GM21619 (cell line): ENCODE data around the gene KCNK4.

Source experiments
- ATAC-seq: cut with Tn5 transposase; IDR thresholded peaks from one replicate; pipeline ENCODE4 v1.9.1; 2021; ENCODE audit not compliant: unreplicated experiment

KCNK4 gene

DNA sequence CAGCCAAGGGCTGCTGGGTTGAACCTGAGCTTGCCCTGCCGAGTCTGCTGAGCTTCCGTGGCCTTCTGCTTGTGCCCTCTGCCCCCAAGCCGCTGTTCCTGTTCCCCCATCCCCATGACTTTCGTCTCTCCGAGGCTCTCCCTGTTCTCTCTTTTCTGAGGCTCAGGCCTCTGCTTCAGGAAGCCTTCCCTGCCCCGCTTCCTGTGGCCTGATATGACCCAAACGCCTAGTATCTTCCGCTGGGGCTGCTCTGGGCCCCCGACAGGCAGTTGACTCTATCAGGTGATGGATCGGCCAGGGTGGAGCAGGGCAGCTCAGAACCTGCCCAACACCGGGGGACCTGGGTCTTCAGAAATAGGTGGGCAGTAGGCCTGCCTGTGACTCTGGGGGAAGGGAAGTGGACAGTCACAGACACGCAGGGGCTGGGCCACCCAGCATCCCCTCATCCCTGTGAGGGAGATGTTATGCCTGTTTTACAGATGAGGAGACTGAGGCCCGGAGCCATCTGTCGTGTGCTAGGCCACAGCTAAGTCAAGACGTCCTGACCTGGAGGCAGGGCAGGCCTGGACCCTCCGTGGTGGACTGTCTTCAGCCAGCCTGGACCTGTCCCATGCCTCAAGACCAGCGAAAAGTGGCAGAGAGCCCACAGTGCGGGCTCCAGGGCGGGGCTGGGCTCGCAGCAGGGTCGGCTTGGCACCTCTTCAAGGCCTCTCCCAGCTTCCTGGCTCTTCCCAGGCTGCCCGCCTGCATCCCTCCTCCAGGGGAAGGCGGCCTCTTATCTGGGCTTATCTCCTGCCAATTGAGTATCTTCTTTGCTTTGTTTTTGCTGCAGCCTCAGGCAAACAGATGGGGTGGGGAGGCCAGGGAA, 22.8 kb upstream of the KCNK4 start:
- ATAC-seq, result no peak

DNA sequence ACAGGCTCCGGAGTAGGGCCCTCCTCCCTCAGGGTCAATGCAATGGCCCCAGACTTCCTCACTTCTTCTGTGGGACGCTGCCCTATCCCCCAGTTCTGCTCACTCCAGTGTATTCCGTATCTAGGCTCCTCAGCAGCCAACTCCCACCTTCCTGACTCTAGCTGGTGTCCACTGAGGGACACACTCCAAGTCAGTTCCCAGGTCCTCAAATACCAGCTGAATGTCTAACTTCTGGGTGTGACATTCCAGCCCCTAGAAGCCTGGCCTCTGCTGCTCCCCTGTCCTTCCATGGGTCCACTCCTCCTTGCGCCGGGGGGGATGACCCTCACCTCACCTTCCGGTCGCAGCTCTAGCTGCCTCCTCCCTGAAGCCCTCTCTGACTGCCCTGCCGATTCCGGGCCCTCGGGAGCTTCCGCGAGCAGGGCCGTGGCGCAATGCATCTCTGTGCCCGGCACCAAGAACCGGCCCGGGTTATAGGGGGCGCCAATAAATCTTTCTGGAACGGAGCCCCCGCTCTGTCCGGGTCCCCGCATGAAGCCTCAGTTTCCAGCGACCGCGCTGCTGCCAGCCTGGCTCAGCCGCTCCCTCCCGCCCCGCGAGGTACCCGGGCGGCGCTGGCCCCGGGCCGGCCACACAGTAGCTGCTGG, 22.1 kb upstream of the KCNK4 start:
- ATAC-seq, result peak; percentile 14

DNA sequence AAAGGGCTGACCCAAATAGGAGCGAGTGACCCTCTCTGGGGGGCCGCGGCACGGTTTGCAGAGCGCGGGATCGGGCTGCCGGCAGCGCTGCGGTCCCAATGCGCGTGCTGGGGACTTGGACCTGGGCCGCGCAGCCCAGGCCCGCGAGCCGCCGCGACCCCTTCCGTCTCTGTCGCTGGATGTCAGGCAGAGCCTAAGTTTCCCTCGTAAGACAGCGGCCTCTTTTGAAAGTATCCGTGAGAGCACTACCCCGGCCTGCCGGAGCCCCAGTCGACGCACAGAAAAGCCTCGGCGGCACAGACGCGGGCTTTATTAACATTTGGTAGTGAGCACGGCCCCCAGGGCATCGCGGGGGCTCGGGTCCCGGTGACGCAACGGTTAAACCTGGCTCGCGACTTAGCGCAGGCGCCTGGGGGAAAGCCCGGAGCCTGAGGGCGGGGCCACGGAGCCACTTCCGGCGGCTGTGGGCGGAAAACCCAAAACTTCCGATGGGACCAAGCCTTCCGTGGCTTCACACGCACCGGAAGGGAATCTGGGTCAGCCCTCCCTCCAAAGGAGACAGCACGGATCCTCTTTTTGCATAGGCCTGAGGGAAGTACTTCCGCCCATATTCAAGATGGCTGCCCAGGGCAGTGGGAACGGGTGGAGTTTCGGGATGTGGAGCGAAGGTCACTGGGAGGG, 21.4 kb upstream of the KCNK4 start:
- ATAC-seq, result peak; percentile 60

DNA sequence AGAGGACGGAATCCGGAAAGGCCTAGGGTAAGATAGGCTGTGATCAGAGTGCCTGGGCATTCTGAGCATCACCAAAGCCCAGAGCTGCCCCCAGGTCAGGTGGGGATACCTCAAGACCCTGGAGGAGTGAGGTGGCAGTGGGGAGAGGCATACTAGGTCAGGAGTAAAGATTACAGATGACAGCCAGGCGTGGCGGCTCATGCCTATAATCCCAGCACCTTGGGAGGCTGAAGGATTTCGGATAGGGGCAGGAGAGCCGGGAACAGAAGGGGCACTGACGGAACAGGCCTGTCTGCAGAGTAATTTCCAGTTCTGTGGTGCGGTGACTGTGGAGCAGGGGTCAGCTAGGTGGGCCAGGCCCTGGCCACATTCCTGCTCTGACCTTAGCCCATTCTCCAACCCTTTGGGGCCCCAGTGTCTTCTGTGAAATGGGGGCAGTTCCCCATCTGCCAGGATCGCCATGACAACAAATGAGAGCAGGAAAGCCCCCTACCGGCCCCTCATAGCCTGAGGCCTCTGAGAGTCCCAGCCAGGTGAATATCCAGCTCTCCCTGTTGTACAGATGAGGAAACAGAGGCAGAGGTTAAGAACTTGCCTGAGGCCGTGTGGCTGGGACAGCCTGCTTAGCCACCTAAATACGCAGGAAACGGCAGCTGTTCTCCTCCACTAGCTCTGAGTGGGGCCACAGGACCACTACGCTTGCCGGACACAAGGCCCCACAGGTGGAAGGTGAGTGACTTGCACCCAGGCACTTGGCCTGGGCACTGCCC, 15.9 kb upstream of the KCNK4 start:
- no peak for ATAC-seq

DNA sequence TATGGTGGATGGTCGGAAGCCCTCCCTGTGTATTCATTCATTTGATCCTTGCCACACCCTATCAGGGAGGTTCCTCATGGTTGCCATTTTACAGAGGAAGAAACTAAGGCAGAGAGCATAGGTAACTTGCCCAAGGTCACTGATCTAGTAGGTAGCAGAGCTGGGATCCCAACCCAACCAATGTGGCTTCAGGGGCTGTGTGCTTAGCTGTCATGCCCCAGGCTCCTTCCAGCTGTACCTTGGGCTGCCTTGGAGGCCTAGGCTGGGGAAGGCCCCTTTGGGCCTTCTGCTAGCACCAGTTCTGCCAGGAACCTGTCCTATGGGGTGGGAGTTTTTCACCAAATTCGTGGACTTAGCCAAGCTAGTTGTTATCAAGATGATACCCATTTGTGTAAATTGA, 15.3 kb upstream of the KCNK4 start:
- ATAC-seq, result no peak

DNA sequence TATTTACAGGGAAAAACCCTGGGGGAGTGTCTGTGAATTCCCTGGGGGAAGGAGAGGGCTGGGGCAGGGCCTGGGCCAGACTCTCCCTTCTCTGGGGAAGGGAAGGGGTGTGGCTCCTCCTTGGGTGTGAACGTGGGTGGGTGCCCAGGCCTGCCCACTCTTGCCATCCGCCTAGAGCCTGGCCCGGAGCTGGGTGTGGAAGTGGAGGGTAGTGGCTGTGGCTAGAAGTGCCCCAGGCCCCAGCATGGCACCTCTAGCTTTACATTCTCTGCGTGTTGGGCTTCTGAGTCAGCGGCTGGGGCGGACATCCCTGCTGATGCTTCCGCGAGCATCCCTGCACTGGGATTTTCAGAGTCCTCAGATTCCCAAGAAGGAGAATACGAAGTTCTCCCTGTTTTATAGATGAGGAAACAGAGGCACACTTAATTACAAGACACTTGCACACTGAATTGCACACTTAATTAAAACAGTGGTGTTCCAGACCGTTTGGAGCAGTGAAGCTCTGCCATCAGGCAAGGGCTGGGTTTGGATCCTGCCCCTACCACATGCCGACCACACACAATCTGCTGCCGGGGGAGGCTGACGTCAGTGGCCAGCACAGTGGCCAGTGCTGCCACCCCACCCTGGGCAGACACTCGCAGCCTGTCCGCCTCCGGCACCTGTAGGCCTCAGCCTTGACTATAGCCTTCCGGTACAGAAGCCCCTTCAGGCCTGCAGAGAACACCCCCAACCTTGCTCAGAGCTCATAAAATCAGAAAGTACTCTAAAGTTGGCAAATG, 14.3 kb upstream of the KCNK4 start:
- ATAC-seq, result no peak

DNA sequence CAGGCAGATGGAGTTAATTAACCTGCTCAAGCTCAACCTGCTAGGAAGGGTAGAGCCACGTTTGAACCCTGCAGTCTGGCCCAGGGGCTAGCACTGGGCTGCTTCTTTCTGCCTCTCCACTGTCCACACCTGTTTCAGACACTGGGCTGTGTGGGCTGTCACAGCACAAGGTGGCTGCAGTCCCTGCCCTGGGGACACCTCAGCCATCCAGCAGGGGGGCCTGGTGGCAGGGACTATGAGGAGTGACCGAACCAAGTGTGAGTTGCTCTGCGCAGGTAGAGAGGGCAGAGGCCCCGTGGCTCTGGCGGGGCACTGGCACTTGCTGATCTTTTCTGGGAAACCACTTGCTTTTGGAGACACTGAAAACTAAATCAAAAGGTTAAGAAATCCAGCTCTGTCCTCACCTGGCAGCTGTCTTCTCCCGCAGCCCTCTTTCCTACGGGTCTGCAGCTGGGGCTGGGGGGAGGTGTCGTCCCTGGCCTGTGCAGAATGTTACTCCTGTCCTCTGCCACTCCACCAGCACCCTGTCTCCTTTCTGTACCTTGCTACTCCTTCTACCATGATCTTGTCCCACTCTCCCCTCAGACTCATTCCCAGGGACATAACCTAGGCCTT, 12.4 kb upstream of the KCNK4 start:
- ATAC-seq, result no peak

DNA sequence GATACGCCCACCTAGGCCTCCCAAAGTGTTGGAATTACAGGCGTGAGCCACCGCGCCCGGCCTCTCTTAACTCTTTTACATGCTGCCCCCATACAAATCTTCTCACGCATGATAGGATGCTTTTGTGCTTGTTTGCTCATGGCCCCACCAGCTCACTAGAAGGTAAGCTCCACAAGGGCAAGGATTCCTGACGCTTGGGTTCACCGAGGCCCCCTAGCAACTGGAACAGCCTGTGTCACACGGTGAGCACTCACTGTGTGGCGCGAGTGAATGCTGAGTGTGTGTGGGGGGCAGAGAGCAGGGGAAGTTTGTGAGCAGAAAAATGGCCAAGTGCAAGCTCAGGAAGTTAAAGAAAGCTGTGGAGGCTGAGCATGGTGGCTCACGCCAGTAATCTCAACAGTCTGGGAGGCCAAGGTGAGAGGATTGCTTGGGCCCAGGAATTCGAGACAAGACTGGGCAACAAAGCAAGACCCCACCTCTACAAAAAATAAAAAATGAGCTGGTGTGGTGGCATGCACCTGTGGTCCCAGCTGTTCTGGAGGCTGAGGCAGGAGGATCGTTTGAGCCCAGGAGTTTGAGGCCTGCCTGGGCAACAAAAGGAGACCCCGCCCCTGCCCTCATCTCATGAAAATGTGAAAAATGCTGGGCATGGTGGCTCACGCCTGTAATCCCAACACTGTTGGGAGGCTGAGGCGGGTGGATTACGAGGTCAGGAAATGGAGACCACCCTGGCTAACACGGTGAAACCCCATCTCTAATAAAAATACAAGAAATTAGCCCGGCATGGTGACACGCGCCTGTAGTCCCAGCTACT, 8.9 kb upstream of the KCNK4 start:
- no peak for ATAC-seq

DNA sequence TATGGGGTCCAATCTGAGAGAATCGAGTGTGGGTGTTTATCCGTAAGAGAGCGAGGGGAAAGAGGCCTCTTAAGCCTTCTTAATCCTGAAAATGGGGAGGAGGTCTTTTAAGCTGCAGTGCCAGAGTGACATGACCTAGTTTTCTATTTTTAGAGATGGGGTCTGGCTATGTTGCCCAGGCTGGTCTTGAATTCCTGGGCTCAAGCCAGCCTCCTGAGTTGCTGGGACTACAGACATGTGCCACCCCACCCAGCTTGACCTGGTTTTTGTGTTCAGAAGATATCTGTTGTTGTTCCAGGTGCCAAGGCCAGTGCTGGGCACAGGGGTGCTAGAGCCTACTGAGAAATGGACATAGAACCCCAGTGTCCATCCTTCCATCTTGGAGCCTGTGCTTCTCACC, 8.0 kb upstream of the KCNK4 start:
- no peak for ATAC-seq

DNA sequence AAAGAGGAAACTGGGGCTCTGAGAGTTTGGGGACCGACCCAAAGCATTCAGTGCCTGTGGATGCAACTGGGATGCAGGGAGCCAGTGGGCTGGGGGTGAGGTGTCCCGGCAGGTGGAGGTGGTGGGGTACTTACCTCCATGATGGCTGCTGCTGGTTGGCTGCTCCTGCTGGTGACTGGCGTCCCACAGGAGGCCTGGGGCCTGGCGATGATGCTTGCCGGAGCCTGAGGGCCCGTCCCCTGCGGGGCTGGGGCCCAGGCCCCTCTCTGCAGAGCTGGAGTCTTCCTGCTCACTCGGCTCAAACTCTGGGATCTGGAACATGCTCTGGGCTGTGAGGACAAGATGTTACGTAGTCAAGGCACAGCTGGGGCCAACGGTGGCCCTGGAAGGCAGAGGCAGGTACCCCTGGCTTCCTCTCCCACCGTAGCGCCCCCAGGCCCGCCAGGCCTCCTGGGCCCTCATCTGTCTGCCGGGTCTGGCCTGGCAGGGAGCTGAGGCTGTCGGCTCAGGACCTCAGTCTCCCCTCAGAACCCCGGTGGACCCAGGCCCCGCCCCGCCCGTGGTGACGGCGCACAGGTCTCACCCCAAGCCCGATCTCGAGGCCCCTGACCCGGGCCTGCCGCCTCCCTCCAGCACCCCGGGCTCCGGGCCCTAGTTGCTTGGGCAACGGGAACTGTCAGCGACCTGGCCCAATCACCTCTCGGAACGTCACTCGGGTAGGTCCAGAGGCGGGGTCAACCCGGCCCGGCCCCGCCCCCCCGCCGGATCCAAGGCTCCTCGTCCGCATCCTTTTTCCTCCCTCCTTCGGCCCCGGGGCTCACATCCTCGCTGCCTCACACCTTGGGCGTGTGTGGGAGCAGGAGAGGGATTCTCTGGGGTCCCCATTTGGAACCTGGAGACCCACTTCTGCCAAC, 6.8 kb upstream of the KCNK4 start, which contains the start of gene BAD:
Gene BAD (minus strand): TSS at position 618 of the 914 bp plus-strand sequence. CDS start 297 bp downstream, at position 321.
- peak; percentile 70 for ATAC-seq

DNA sequence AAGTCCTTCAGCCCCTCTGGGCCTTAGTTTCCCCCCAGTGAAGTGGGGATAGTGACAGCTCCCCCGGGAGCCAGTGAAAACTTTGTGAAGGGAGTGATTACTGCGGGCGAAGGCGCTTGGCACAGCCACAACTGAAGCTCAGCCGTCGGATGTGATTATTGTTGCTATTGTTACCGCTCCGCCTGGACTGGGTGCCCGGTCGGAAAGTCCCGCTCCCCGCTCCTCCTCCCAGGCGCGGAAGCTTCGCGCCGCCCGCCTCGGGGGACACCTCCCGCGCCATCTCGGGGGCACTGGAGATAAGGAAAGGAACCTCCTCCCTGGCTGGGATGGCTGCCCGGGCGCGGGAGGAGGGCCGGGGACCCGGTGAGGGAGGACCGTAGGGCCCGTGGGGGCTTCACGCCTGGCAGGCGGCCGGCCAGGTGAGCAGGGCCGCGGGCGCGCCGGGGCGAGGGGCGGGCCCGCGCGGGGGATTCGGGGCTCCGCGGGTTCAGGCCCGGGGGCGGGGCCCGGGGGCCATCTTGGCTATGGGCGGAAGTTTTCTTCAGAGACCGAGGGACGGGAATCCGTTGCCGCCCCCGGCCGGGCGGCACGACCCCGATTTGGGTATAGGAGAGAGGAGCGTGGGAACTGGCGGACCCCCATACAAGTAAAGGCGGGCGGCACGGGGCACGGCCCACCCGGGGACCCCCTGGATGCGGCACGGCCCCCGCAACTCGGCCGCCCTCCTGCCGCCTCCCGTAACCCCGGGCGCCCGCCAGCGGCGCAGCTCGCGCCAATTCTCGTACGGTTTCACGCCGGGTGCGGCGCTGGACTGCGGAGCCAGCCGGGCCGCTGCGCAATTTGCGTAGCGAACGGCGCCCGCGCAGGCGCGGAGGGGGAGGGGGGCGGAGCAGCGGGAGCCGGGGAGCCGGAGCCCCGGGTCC, 5.9 kb upstream of the KCNK4 start, which contains the start of gene GPR137:
Gene GPR137 (plus strand): TSS at position 887 of the 923 bp plus-strand sequence. CDS start 677 bp downstream, outside the sequence.
- peak; percentile 55 for ATAC-seq

DNA sequence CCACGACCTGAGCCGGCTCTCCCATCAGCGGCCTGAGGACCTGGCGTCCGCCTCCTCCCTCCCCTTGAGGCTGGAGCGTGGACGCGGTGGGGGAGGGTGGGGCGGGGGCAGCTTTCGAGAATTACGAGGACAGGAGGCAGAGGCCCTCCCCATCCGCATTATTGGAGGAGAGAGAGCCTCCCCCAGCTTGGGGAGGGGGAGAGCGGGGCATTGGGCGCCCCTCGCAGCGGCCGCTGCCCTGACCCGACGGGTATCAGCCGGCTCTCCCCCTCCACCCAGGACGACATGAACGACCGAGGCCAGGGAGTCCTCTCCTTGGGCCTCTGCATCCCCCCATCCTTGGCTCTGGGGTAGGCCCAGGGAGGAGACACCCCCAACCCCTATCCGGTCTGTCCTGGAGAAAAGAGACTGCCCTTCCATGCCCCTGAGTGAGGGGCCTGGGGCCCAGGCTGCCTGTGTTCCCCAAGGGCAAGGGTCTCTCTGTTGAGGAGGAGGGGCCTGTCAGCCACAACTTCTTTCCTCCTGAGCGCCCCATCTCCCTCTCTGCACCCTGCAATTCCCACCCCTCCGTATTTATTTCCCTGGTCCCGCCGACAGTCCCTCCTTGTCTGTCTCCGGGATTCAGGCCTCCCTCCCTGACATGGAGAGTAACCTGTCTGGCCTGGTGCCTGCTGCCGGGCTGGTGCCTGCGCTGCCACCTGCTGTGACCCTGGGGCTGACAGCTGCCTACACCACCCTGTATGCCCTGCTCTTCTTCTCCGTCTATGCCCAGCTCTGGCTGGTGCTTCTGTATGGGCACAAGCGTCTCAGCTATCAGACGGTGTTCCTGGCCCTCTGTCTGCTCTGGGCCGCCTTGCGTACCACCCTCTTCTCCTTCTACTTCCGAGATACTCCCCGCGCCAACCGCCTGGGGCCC, 5.0 kb upstream of the KCNK4 start:
- no peak for ATAC-seq

DNA sequence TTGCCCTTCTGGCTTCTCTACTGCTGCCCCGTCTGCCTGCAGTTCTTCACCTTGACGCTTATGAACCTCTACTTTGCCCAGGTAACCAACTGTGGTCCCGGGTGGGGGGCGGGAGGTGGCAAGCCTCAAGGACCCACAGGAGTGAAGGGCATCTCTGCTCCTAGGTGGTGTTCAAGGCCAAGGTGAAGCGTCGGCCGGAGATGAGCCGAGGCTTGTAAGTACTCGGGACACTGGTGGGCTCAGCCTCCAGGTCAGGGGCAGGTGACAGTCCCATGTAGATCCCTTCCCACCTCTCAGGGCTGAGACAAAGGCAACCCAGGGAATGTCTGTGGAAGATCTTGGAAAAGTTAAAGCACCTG, 4.3 kb upstream of the KCNK4 start:
- no peak for ATAC-seq

DNA sequence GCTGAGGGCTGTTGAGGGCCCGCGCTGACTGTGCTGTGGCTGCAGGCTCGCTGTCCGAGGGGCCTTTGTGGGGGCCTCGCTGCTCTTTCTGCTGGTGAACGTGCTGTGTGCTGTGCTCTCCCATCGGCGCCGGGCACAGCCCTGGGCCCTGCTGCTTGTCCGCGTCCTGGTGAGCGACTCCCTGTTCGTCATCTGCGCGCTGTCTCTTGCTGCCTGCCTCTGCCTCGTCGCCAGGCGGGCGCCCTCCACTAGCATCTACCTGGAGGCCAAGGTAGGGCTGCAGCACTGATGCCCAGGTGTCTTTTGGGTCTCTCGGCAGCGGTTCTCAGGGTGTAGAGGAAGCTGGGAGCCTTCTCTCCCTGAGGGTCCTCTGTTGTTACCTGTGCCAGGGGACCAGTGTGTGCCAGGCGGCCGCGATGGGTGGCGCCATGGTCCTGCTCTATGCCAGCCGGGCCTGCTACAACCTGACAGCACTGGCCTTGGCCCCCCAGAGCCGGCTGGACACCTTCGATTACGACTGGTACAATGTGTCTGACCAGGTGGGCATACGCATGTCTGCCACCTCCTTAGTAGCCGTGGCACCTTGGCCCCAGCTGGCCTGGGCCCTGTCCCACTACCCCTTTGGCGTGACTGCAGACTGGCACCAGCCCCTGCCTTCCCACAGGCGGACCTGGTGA, 3.3 kb upstream of the KCNK4 start:
- no peak for ATAC-seq

DNA sequence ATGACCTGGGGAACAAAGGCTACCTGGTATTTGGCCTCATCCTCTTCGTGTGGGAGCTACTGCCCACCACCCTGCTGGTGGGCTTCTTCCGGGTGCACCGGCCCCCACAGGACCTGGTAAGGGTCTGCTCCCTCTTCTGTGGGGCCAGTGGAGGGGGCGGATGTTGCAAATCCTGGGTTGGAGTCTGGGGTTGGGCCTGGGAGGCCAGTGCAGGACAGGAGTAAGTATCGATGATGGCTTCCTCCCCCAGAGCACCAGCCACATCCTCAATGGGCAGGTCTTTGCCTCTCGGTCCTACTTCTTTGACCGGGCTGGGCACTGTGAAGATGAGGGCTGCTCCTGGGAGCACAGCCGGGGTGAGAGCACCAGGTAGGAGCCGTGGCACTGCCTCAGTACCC, 2.8 kb upstream of the KCNK4 start:
- no peak for ATAC-seq
